K562 (cell line): ENCODE data around the gene GFM1.

Experiments used
- CTCF ChIP-seq, 3 experiments: IDR thresholded peaks in 2 of 3; conservative IDR thresholded peaks in 1 of 3; 2 replicates each; pipeline ENCODE4 v1.5.1; 2011 to 2012; ENCODE audit warnings: low read length in 3 of 3, mild to moderate bottlenecking in 3 of 3, control low read depth in 2 of 3, improper control_type of control experiment in 1 of 3, inconsistent platforms in 1 of 3, low read depth in 1 of 3, mixed read lengths in 1 of 3, moderate library complexity in 1 of 3; ENCODE audit not compliant: insufficient read depth in 2 of 3
- EZH2 ChIP-seq: IDR thresholded peaks from 2 replicates; pipeline ENCODE4 v1.6.1; 2012; ENCODE audit warnings: low read depth, mild to moderate bottlenecking, inconsistent platforms, low read length, borderline replicate concordance
- GABPA ChIP-seq: fragments of 200-800 bp; sonication (Bioruptor generic); conservative IDR thresholded peaks from 2 replicates; pipeline ENCODE4 v1.6.1; 2016; ENCODE audit warnings: low read depth, missing genetic modification characterization, missing compliant biosample characterization
- HNRNPH1 ChIP-seq: fragments of 200-400 bp; formaldehyde crosslinking; optimal IDR thresholded peaks from 2 replicates; pipeline ENCODE3; 2017; ENCODE audit warnings: low read depth, mild to moderate bottlenecking, low read length, moderate library complexity
- HNRNPK ChIP-seq: fragments of 200-400 bp; formaldehyde crosslinking; IDR thresholded peaks from one replicate; pipeline ENCODE4 v1.6.1; 2018; ENCODE audit warnings: mild to moderate bottlenecking, low read depth, low read length; ENCODE audit not compliant: poor library complexity, severe bottlenecking
- L3MBTL2 ChIP-seq: fragments of 450-650 bp; IDR thresholded peaks from 2 replicates; pipeline ENCODE4 v1.6.1; 2016; ENCODE audit warnings: mild to moderate bottlenecking, moderate library complexity
- MAX ChIP-seq: sonication (generic); formaldehyde crosslinking; IDR thresholded peaks from 2 replicates; pipeline ENCODE4 v1.9.0; 2022; ENCODE audit warnings: mild to moderate bottlenecking, missing genetic modification reagents
- NFYB ChIP-seq: IDR thresholded peaks from 2 replicates; pipeline ENCODE4 v1.6.1; 2011; ENCODE audit warnings: mild to moderate bottlenecking, moderate library complexity; ENCODE audit not compliant: insufficient read length; ENCODE audit errors: extremely low read depth
- RCOR1 ChIP-seq, 2 experiments: IDR thresholded peaks; 2 replicates each; pipeline ENCODE4 v1.6.1; 2012; ENCODE audit warnings: low read depth in 2 of 2, low read length in 2 of 2, borderline replicate concordance in 1 of 2, improper control_type of control experiment in 1 of 2
- REST ChIP-seq, 2 experiments: fragments of 450-650 bp; formaldehyde crosslinking in 1 of 2; IDR thresholded peaks; 2 replicates each; pipeline versions ENCODE4 v1.4.0 to v1.6.1; 2014 to 2020; ENCODE audit warnings: mild to moderate bottlenecking in 2 of 2, borderline replicate concordance in 1 of 2, low read depth in 1 of 2
- TCF7L2 ChIP-seq: fragments of 150-350 bp; IDR thresholded peaks from 2 replicates; pipeline ENCODE4 v1.6.1; 2016; ENCODE audit warnings: low read depth, mild to moderate bottlenecking, low read length, moderate library complexity
- YY1 ChIP-seq, 3 experiments: IDR thresholded peaks; 2 replicates each; pipeline ENCODE4 v1.6.1; 2011; ENCODE audit warnings: low read length in 2 of 3, mild to moderate bottlenecking in 2 of 3, moderate library complexity in 2 of 3, borderline replicate concordance in 1 of 3, control low read depth in 1 of 3, low read depth in 1 of 3; ENCODE audit not compliant: insufficient read depth in 3 of 3, insufficient replicate concordance in 2 of 3, control insufficient read depth in 1 of 3, insufficient read length in 1 of 3; ENCODE audit errors: extremely low read depth in 1 of 3
- ZNF274 ChIP-seq: IDR thresholded peaks from 2 replicates; pipeline ENCODE4 v1.6.1; 2011; ENCODE audit warnings: low read depth, mild to moderate bottlenecking, low read length, moderate library complexity, borderline replicate concordance

- TF ChIP-seq GABPA (tag) (no peak), CTCF (IDR thresholded peaks at IDR 0.05 in 2 of 3, conservative IDR thresholded peaks at IDR 0.05 in 1 of 3; ENCODE audit: insufficient read depth in 2 of 3, low read depth in 1 of 3, low read length in 3 of 3) (no peak), YY1 (IDR thresholded peaks at IDR 0.05; ENCODE audit: borderline replicate concordance in 1 of 3, control insufficient read depth in 1 of 3, extremely low read depth in 1 of 3, insufficient read depth in 3 of 3, insufficient read length in 1 of 3, insufficient replicate concordance in 2 of 3, low read depth in 1 of 3, low read length in 2 of 3) (no peak), MAX (CRISPR knock-in tag) (no peak), REST (IDR thresholded peaks at IDR 0.05; ENCODE audit: borderline replicate concordance) (no peak), REST (CRISPR knock-in tag; IDR thresholded peaks at IDR 0.05; ENCODE audit: low read depth) (no peak), NFYB (no peak), HNRNPK (no peak), HNRNPH1 (no peak), L3MBTL2 (no peak), EZH2 (no peak), RCOR1 (IDR thresholded peaks at IDR 0.05; ENCODE audit: borderline replicate concordance in 1 of 2, low read depth in 2 of 2, low read length in 2 of 2) (no peak), ZNF274 (no peak), TCF7L2 (no peak)
Measured at GRCh38 chr3:158600787-158601186, 43.5 kb upstream of the GFM1 start.
